ENCODE results near the gene PAK5.

Gene PAK5

DNA sequence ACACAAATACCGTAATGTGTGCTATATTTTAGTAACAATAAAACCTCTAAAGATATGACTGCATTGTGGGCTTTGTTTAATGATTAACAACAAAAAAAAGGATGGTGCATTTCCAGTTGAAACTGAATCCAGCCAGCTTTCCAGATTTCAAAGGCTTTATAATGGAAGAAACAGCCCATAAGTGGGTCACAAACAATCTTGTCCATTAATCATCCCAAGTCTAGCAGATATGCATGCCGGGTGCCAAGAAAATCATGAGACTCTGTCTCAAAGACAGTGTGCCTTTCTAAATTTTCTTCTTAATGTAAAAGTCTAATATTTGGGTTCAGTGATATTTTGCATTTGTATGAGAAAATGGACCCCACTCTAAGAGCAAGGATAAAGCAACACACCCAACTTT lies 345.1 kb downstream of the PAK5 start:
- DNase-seq (ENCODE audit: low read depth) = no peak

DNA sequence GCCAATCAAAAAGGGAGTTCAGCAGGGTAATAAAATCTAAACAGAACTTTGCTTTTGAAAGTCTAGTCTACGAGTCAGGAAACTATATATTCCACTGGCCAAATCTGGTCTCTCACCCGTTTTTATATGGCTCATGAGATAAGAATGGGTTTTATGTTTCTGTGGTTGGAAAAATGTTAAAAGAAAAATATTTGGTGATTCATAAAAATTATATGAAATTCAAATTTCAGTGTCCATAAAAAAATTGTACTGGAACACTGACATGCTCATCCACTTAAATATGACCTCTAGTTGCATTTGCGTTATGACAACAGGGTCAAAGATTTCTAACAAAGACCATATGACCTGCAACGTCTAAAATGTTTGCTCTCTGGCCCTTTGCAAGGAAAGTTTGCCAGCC lies 346.8 kb downstream of the PAK5 start:
- DNase-seq (ENCODE audit: low read depth) = no peak

DNA sequence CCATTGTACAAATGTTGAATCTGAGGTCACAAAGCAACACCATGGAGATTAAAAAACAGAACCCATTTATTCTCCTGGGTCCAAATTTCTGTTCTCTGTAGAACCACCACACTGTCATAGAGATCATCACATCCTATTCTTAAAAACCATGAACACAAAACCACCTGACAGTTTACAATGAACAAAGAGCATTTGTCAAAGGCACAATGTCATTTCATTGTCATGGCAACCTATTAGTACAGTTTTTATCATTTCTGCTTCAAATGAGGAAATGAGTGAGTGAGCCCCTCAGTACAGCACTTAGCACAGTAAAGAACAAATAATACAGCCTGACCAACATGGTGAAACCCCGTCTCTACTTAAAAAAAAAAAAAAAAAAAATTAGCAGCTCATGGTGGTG lies 347.6 kb downstream of the PAK5 start:
- DNase-seq (ENCODE audit: low read depth) = no peak

DNA sequence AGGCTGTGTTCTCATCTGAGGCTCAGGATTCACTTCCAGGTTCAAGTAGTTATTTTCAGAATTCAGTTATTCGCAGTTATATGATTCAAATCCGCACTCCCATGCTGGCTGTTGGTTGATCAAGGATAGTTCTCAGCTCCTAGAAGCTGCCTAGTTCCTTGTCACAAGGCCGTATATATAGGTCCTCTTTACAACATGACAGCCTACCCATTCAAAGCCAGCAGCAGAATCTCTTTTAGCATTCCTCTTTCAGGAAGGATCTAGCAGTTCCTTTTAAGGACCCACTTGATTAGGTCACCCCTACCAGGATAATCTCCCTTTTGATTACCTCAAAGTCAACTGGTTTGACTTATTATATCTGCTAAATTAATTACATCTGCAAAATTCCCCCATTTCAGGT lies 348.2 kb downstream of the PAK5 start:
- DNase-seq (ENCODE audit: low read depth) = no peak

DNA sequence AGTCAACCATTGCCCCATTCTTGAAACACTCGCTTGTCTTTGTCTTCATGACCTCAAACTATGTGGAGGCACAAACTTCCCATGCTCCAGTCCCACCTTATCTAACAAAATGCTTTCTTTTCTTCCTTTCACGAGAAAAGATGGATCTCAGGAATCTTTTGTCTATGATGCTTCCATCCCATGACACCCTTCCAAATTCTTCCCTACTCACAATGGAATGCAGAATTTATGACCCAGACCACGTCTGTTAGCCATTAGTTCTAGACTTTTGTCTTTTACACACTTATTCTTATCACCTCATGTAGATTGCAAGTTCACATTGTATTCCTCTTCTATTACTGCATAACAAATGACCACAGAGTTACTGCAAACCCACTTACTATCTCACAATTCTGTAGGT lies 348.7 kb downstream of the PAK5 start:
- no peak for DNase-seq (ENCODE audit: low read depth)

DNA sequence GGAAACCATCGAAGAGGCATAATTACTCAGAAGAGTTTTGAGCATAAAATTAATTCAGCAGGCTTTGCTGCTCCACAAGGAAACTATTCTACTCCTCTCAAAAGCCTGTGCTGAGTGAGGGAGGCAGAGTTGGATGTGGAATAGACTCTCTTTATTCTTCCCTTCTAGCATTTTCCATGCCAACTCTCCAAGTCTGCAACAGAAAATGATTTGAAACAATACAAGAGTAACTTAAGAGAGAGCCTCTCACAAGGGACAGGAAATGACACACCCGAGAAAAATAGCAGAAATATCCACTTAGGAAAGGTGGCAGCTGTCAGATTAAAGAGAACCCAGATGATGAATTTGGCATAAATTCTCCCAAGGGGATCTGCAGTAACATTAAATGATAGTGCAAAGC lies 350.8 kb downstream of the PAK5 start:
- DNase-seq (ENCODE audit: low read depth) = no peak
